Neural cell (in vitro differentiated cells): ENCODE data around the gene IL17B. TPM values are rescaled to one million over a fixed set of nuclear protein-coding genes. Genes with fewer than 3 reads are reported as not detected.

Source experiments
- H2AFZ ChIP-seq: fragments of 200-600, 300-800 bp; sonication (generic), shearing (Covaris generic); 2 replicates; pipeline ENCODE4 v1.6.0; 2014; ENCODE audit warnings: low read depth, mild to moderate bottlenecking, antibody characterized with exemption, low read length, moderate library complexity
- H3F3A ChIP-seq: fragments of 200-600 bp; shearing (Covaris generic); 2 replicates; pipeline ENCODE4 v1.6.1; 2016; ENCODE audit warnings: mild to moderate bottlenecking, moderate library complexity, mixed read lengths, antibody characterized with exemption, low read length; ENCODE audit not compliant: insufficient read depth, poor library complexity, severe bottlenecking
- H3K27ac ChIP-seq: fragments of 200-600, 300-800 bp; sonication (generic), shearing (Covaris generic); 2 replicates; pipeline ENCODE4 v1.5.1; 2014; ENCODE audit warnings: mild to moderate bottlenecking, low read length, moderate library complexity
- H3K27me3 ChIP-seq: fragments of 300-800, 200-600 bp; sonication (generic), shearing (Covaris generic); 2 replicates; pipeline ENCODE4 v1.6.0; 2014; ENCODE audit warnings: mild to moderate bottlenecking, low read depth, low read length, moderate library complexity; ENCODE audit not compliant: insufficient read depth
- H3K36me3 ChIP-seq: fragments of 300-800, 200-600 bp; sonication (generic), shearing (Covaris generic); 2 replicates; pipeline ENCODE4 v1.5.1; 2014; ENCODE audit warnings: mild to moderate bottlenecking, antibody characterized with exemption, low read length, moderate library complexity; ENCODE audit not compliant: insufficient read depth
- H3K4me2 ChIP-seq: fragments of 300-800, 200-600 bp; sonication (generic), shearing (Covaris generic); 2 replicates; pipeline ENCODE4 v1.6.0; 2014; ENCODE audit warnings: mild to moderate bottlenecking, low read length
- H3K4me3 ChIP-seq: fragments of 300-800, 200-600 bp; sonication (generic), shearing (Covaris generic); 2 replicates; pipeline ENCODE4 v1.5.1; 2014; ENCODE audit warnings: mild to moderate bottlenecking, low read length, moderate library complexity
- H3K79me2 ChIP-seq: fragments of 200-600 bp; shearing (Covaris generic); replicated peaks from 2 replicates; pipeline ENCODE4 v1.6.0; 2014; ENCODE audit warnings: mild to moderate bottlenecking, low read length, moderate library complexity; ENCODE audit not compliant: insufficient read depth
- H3K9ac ChIP-seq: fragments of 300-800, 200-600 bp; sonication (generic), shearing (Covaris generic); 2 replicates; pipeline ENCODE4 v1.6.1; 2016; ENCODE audit warnings: mild to moderate bottlenecking, low read length, mixed read lengths
- H3K9me2 ChIP-seq: fragments of 200-600 bp; shearing (Covaris generic); 2 replicates; pipeline ENCODE4 v1.6.1; 2016; ENCODE audit warnings: mild to moderate bottlenecking, low read length, mixed read lengths; ENCODE audit not compliant: insufficient read depth
- H3K9me3 ChIP-seq: fragments of 200-600, 300-800 bp; sonication (generic), shearing (Covaris generic); 2 replicates; pipeline ENCODE4 v1.6.1; 2016; ENCODE audit warnings: mild to moderate bottlenecking, mixed run types, low read length, moderate library complexity, mixed read lengths
- H4K20me1 ChIP-seq: fragments of 200-600 bp; shearing (Covaris generic); 2 replicates; pipeline ENCODE4 v1.6.1; 2016; ENCODE audit warnings: mild to moderate bottlenecking, mixed run types; ENCODE audit not compliant: insufficient read depth
- CTCF ChIP-seq: fragments of 450-650 bp; IDR thresholded peaks from 2 replicates; pipeline ENCODE4 v1.5.1; 2014; ENCODE audit warnings: antibody characterized with exemption, mild to moderate bottlenecking, moderate library complexity; ENCODE audit not compliant: poor library complexity, severe bottlenecking
- EP300 ChIP-seq: fragments of 450-650 bp; conservative IDR thresholded peaks from 2 replicates; pipeline ENCODE4 v1.6.1; 2014; ENCODE audit warnings: antibody characterized with exemption, mild to moderate bottlenecking, moderate library complexity; ENCODE audit not compliant: poor library complexity, severe bottlenecking
- EZH2 ChIP-seq: fragments of 200-600, 300-800 bp; shearing (Covaris generic), sonication (generic); IDR thresholded peaks from 2 replicates; pipeline ENCODE4 v1.6.1; 2014; ENCODE audit warnings: antibody characterized with exemption, low read length, borderline replicate concordance, mild to moderate bottlenecking; ENCODE audit not compliant: insufficient read depth, poor library complexity, severe bottlenecking
- MXI1 ChIP-seq: fragments of 450-650 bp; conservative IDR thresholded peaks from 2 replicates; pipeline ENCODE4 v1.6.1; 2014; ENCODE audit warnings: antibody characterized with exemption, mild to moderate bottlenecking; ENCODE audit not compliant: poor library complexity, severe bottlenecking
- POLR2AphosphoS5 ChIP-seq: IDR thresholded peaks from 2 replicates; pipeline ENCODE4 v1.6.1; 2012
- RAD21 ChIP-seq: fragments of 450-650 bp; conservative IDR thresholded peaks from 2 replicates; pipeline ENCODE4 v1.6.1; 2014; ENCODE audit warnings: antibody characterized with exemption, mild to moderate bottlenecking, moderate library complexity
- REST ChIP-seq: IDR thresholded peaks from 2 replicates; pipeline ENCODE4 v1.6.1; 2012; ENCODE audit warnings: borderline replicate concordance
- SMC3 ChIP-seq: fragments of 450-650 bp; conservative IDR thresholded peaks from 2 replicates; pipeline ENCODE4 v1.6.1; 2014; ENCODE audit warnings: antibody characterized with exemption, mild to moderate bottlenecking, moderate library complexity; ENCODE audit not compliant: poor library complexity
- TAF1 ChIP-seq: IDR thresholded peaks from 2 replicates; pipeline ENCODE4 v1.6.1; 2012; ENCODE audit warnings: low read depth
- polyA plus RNA-seq: library from polyadenylated mRNA; depleted of rRNA; stranded (reverse); fragments of >200 nt; gene quantifications from 2 replicates; pipeline ENCODE4 v1.2.3, GENCODE V29; 2014

The IL17B gene
- polyA plus RNA-seq, 1 donor from 2014 or later = not detected

DNA sequence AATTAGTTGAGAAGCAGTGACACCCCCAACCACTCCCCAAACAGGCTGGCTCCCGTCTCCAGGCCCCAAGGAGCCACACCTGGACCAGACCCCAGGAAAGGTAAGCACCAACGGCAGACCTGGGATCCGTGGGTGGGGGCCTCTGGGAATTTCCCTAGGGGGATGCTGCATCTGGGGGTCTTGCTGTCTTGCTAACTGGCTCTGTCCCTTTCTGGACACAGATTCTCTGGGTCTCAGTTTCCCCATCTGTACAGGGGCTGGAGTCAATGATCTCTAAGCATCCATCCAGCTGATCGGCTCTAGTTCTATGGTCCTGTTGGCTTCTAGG lies 27.9 kb upstream of the IL17B start:
- H3K9me2 ChIP-seq = no peaks in the 10 kb centered on the region
- TF ChIP-seq REST = no peak
- TF ChIP-seq MXI1 = no peak
- TF ChIP-seq RAD21 = no peak
- no peak for TF ChIP-seq EP300
- TF ChIP-seq CTCF = no peak
- no peaks in the 10 kb centered on the region for H3F3A ChIP-seq
- no peak overlapping the region for H3K9ac ChIP-seq
- no peaks in the 10 kb centered on the region for H3K9me3 ChIP-seq
- H3K36me3 ChIP-seq = no peaks in the 10 kb centered on the region
- no peak overlapping the region for H3K27ac ChIP-seq
- no peak overlapping the region for H2AFZ ChIP-seq
- no peaks in the 10 kb centered on the region for H3K27me3 ChIP-seq
- H3K4me3 ChIP-seq = no peak overlapping the region
- H3K79me2 ChIP-seq = no peaks in the 10 kb centered on the region
- H3K4me2 ChIP-seq = no peak overlapping the region
- no peaks in the 10 kb centered on the region for H4K20me1 ChIP-seq

GRCh38 chr5:149406203-149406978 lies 27.3 kb upstream of the IL17B start:
- no peak for TF ChIP-seq EZH2
- TF ChIP-seq EP300 = no peak
- no peak for TF ChIP-seq REST
- TF ChIP-seq POLR2AphosphoS5 = no peak
- TF ChIP-seq CTCF = no peak
- no peak for TF ChIP-seq RAD21
- TF ChIP-seq SMC3 = no peak
- TF ChIP-seq TAF1 = no peak
- TF ChIP-seq MXI1 = no peak
- no peaks in the 10 kb centered on the region for H3K9me2 ChIP-seq
- no peak overlapping the region for H2AFZ ChIP-seq
- H3K79me2 ChIP-seq = no peaks in the 10 kb centered on the region
- no peaks in the 10 kb centered on the region for H3K9me3 ChIP-seq
- H3K9ac ChIP-seq = no peak overlapping the region
- H3K27ac ChIP-seq = no peak overlapping the region
- no peak overlapping the region for H3K4me2 ChIP-seq
- H3K36me3 ChIP-seq = no peaks in the 10 kb centered on the region
- no peaks in the 10 kb centered on the region for H3F3A ChIP-seq
- H3K4me3 ChIP-seq = no peak overlapping the region
- H3K27me3 ChIP-seq = no peaks in the 10 kb centered on the region
- H4K20me1 ChIP-seq = no peaks in the 10 kb centered on the region
